K562 (cell line): ENCODE results near the gene COX14. TPM values are rescaled to one million over a fixed set of nuclear protein-coding genes. Genes with fewer than 3 reads are reported as not detected.
A peak's percentile ranks its signal among the peaks of the same experiment; 100 is the strongest.

Experiments
- ATAC-seq: fragments of 200-7000 bp; cut with Tn5 transposase; 3 replicates; pipeline ENCODE4 v1.9.1; 2020; ENCODE audit warnings: moderate library complexity
- BruUV-seq: library from RNA; stranded (reverse); fragments of 400-500 nt; replicated peaks from 2 replicates; lab custom pipeline; 2021; lab: Mats Ljungman, UMichigan
- CTCF ChIA-PET: fragments of 300-600 bp; formaldehyde crosslinking; extraction: SDS; loops from one replicate; lab custom pipeline; 2021; ENCODE audit warnings: low intra/inter-chr PET ratio; lab: Yijun Ruan, JAX
- POLR2A ChIA-PET: fragments of 300-600, 350-650 bp; sonication (Branson Sonifier 250); formaldehyde crosslinking; extraction: SDS; loops from one replicate; lab custom pipeline; 2021; ENCODE audit warnings: antibody characterized with exemption, inconsistent platforms; lab: Yijun Ruan, JAX
- DNase-seq, 4 experiments: peaks; one replicate each; pipeline versions ENCODE4 v3.0.0 to v3.0.0-alpha.2; 2011 to 2018; ENCODE audit warnings: low spot score in 3 of 4, mixed read lengths in 3 of 4; ENCODE audit errors: extremely low read depth in 1 of 4
- FAIRE-seq: peaks from 2 replicates; lab custom pipeline; 2011; peaks lifted over from hg19 to GRCh38; lab: Jason Lieb, UNC
- H2AFZ ChIP-seq: 2 replicates; pipeline ENCODE4 v1.6.0; 2011; ENCODE audit warnings: low read depth, low read length, control low read depth, inconsistent platforms
- H3K27ac ChIP-seq: fragments of 200-600 bp; 3 replicates; pipeline ENCODE4 v1.8.0; 2011; ENCODE audit warnings: low read depth, mild to moderate bottlenecking, control low read depth, inconsistent platforms, low read length, moderate library complexity, mixed read lengths; ENCODE audit errors: extremely low read depth
- H3K27me3 ChIP-seq, 2 experiments: fragments of 300-600 bp in 1 of 2; 2 replicates in 1 of 2; 3 replicates in 1 of 2; pipeline versions ENCODE4 v1.6.0 to v1.8.0; 2011; ENCODE audit warnings: inconsistent platforms in 2 of 2, low read length in 2 of 2, mild to moderate bottlenecking in 1 of 2, mixed read lengths in 1 of 2, moderate library complexity in 1 of 2; ENCODE audit not compliant: control insufficient read depth in 2 of 2, insufficient read depth in 2 of 2
- H3K36me3 ChIP-seq: fragments of 300-600 bp; 3 replicates; pipeline ENCODE4 v1.8.0; 2011; ENCODE audit warnings: mild to moderate bottlenecking, low read length, inconsistent platforms; ENCODE audit not compliant: control insufficient read depth, insufficient read depth
- H3K4me1 ChIP-seq, 2 experiments: fragments of 200-600 bp in 1 of 2; replicated peaks in 1 of 2; 2 replicates in 1 of 2; 3 replicates in 1 of 2; pipeline versions ENCODE4 v1.5.1 to v1.8.0; 2011; ENCODE audit warnings: inconsistent platforms in 2 of 2, low read length in 2 of 2, mild to moderate bottlenecking in 1 of 2, mixed read lengths in 1 of 2, moderate library complexity in 1 of 2; ENCODE audit not compliant: control insufficient read depth in 2 of 2, insufficient read depth in 2 of 2
- H3K4me2 ChIP-seq: 2 replicates; pipeline ENCODE4 v1.6.1; 2011; ENCODE audit warnings: low read length, control low read depth, inconsistent platforms, mixed read lengths; ENCODE audit not compliant: insufficient read depth
- H3K4me3 ChIP-seq: fragments of 200-600 bp; sonication (generic), shearing (Covaris generic); 2 replicates; pipeline ENCODE4 v1.5.1; 2016; ENCODE audit warnings: control low read depth, inconsistent platforms
- H3K79me2 ChIP-seq: fragments of 200-600 bp; 3 replicates; pipeline ENCODE4 v1.8.0; 2011; ENCODE audit warnings: low read length, inconsistent platforms; ENCODE audit not compliant: control insufficient read depth, insufficient read depth
- H3K9ac ChIP-seq, 2 experiments: 2 replicates each; pipeline versions ENCODE4 v1.6.0 to v1.6.1; 2011; ENCODE audit warnings: low read depth in 2 of 2, low read length in 2 of 2, control low read depth in 1 of 2, inconsistent platforms in 1 of 2, mild to moderate bottlenecking in 1 of 2, mixed read lengths in 1 of 2; ENCODE audit not compliant: insufficient read depth in 1 of 2
- H3K9me1 ChIP-seq: one replicate; pipeline ENCODE4 v1.6.0; 2011; ENCODE audit warnings: inconsistent platforms, mild to moderate bottlenecking, low read length, moderate library complexity; ENCODE audit not compliant: control insufficient read depth, insufficient read depth
- H3K9me3 ChIP-seq: replicated peaks from 2 replicates; pipeline ENCODE4 v1.5.1; 2011; ENCODE audit warnings: low read depth, low read length, inconsistent platforms; ENCODE audit not compliant: control insufficient read depth, insufficient read depth
- H4K20me1 ChIP-seq: replicated peaks from 2 replicates; pipeline ENCODE4 v1.6.1; 2011; ENCODE audit warnings: low read length, inconsistent platforms, mixed read lengths; ENCODE audit not compliant: control insufficient read depth, insufficient read depth
- ARNT ChIP-seq, 2 experiments: fragments of 450-650 bp; IDR thresholded peaks; 2 replicates each; pipeline ENCODE4 v1.6.1; 2016; ENCODE audit warnings: mild to moderate bottlenecking in 1 of 2
- ASH1L ChIP-seq: fragments of 450-650 bp; IDR thresholded peaks from 2 replicates; pipeline ENCODE4 v1.6.1; 2018; ENCODE audit warnings: borderline replicate concordance, mild to moderate bottlenecking, low read depth; ENCODE audit not compliant: partially characterized antibody
- C11orf30 ChIP-seq: fragments of 450-650 bp; IDR thresholded peaks from 2 replicates; pipeline ENCODE4 v1.6.1; 2016; ENCODE audit warnings: low read depth, mild to moderate bottlenecking
- HNRNPH1 ChIP-seq: fragments of 200-400 bp; formaldehyde crosslinking; optimal IDR thresholded peaks from 2 replicates; pipeline ENCODE3; 2017; ENCODE audit warnings: low read depth, mild to moderate bottlenecking, low read length, moderate library complexity
- MTA1 ChIP-seq: fragments of 450-650 bp; IDR thresholded peaks from 2 replicates; pipeline ENCODE4 v1.6.1; 2017; ENCODE audit warnings: borderline replicate concordance
- NFIX ChIP-seq: fragments of 250-450 bp; sonication (Bioruptor Pico); IDR thresholded peaks from 2 replicates; pipeline ENCODE4 v1.4.0; 2020; ENCODE audit warnings: low read depth, mild to moderate bottlenecking, moderate library complexity
- NONO ChIP-seq, 2 experiments: fragments of 200-400 bp in 1 of 2; fragments of 450-650 bp in 1 of 2; formaldehyde crosslinking in 1 of 2; IDR thresholded peaks; 2 replicates each; pipeline ENCODE4 v1.6.1; 2017; ENCODE audit warnings: low read depth in 2 of 2, mild to moderate bottlenecking in 2 of 2, moderate library complexity in 2 of 2, low read length in 1 of 2
- TCF3 ChIP-seq: sonication (generic); formaldehyde crosslinking; IDR thresholded peaks from 2 replicates; pipeline ENCODE4 v1.4.0; 2020; ENCODE audit warnings: mild to moderate bottlenecking, missing genetic modification reagents
- ZNF23 ChIP-seq: fragments of 250-450 bp; sonication (Bioruptor Pico); IDR thresholded peaks from 2 replicates; pipeline ENCODE4 v1.4.0; 2020; ENCODE audit warnings: mild to moderate bottlenecking
- ZNF316 ChIP-seq: fragments of 450-650 bp; IDR thresholded peaks from 2 replicates; pipeline ENCODE4 v1.6.1; 2016
- ZNF79 ChIP-seq: fragments of 250-450 bp; sonication (Bioruptor Pico); IDR thresholded peaks from 2 replicates; pipeline ENCODE4 v1.4.0; 2020; ENCODE audit warnings: low read depth, mild to moderate bottlenecking, moderate library complexity
- WGBS: fragments of 100-300 bp; shearing (Covaris generic); methylation state at CpG from one replicate; pipeline ENCODE4 v1.1.6; 2016; ENCODE audit warnings: low coverage, mixed read lengths; ENCODE audit not compliant: insufficient coverage; ENCODE audit errors: missing lambda C conversion rate; 5-methylcytosine and 5-hydroxymethylcytosine counted together
- in situ Hi-C: fragments of 300-500 bp; cut with MboI; formaldehyde crosslinking; loops from 4 replicates; pipeline ENCODE4 v1.15.0; 2018; ENCODE audit warnings: inconsistent platforms, mixed read lengths
- intact Hi-C: fragments of 100-400 bp; cut with micrococcal nuclease; formaldehyde crosslinking; loops from 2 replicates; pipeline ENCODE4 v1.14.2; 2022
- polyA plus RNA-seq, 8 experiments: library from polyadenylated mRNA; depleted of rRNA in 4 of 8; stranded (reverse) in 5 of 8; unstranded in 3 of 8; fragments of >200 nt; fragmentation: Nextera tagmentation in 2 of 8; fragmentation: Illumina TruSeq in 1 of 8; extraction: Ambion mirVana in 2 of 8; extraction: Trizol in 1 of 8; gene quantifications; 2 replicates each; pipeline versions ENCODE4 v1.2.1 to v1.2.3, GENCODE V29; 2011 to 2014; ENCODE audit warnings: inconsistent platforms in 1 of 8, missing spikeins in 1 of 8
- total RNA-seq, 7 experiments: library from RNA; depleted of rRNA in 6 of 7; stranded (reverse); fragments of >200 nt in 6 of 7; fragmentation: Illumina TruSeq in 2 of 7; extraction: Trizol in 2 of 7; gene quantifications; 2 replicates each; pipeline versions ENCODE4 v1.2.1 to v1.2.3, GENCODE V29; 2011 to 2021; ENCODE audit warnings: low replicate concordance in 1 of 7
- TF ChIP-seq, protein P1 (sequence below): fragments of 450-650 bp; IDR thresholded peaks from 2 replicates; pipeline ENCODE4 v1.7.0; 2016; ENCODE audit warnings: borderline replicate concordance
- TF ChIP-seq, protein P2 (sequence below): IDR thresholded peaks from 2 replicates; pipeline ENCODE4 v1.6.1; 2014; ENCODE audit warnings: antibody characterized with exemption
- TF ChIP-seq, protein P3 (sequence below): fragments of 250-450 bp; sonication (Bioruptor Pico); IDR thresholded peaks from 2 replicates; pipeline ENCODE4 v1.5.1; 2021; ENCODE audit warnings: mild to moderate bottlenecking

Gene COX14
- total and polyA plus RNA-seq, 9 of the 15 experiments (the other 6 are each of a cell fraction or from before 2014, with no cell fraction given) = 44.4 to 269 (median 53.4) TPM

DNA sequence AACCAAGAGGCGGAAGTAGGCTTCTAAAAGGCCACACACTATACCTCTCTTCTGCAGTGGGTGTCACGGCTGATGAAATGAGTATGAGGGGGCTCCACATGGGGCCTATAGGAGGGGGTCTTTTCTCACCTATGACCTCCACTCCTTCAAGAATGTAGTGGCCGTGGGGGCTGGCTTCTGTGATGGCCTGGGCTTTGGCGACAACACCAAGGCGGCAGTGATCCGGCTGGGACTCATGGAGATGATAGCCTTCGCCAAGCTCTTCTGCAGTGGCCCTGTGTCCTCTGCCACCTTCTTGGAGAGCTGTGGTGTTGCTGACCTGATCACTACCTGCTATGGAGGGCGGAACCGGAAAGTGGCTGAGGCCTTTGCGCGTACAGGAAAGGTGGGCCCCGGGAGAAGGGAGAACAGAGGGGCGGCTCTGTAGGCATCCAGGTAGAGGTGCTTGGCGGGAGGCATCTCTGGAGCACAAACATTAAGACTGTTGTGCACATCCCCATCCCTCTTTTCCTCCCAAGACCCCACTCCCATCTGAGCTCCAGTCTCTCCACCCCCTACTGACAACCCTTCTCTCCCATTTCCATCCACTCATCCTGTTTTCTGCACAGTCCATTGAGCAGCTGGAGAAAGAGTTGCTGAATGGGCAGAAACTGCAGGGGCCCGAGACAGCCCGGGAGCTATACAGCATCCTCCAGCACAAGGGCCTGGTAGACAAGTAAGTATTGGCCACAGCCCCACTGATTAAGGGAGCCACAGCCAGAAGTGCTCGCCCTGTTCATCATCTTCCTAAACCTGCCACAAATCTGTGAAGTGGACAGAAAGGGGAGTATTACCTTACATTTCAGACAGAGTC lies 4.4 kb upstream of the COX14 start:
- DNase-seq = no peak
- CTCF ChIA-PET = no interaction called here
- no peak overlapping the region for H3K4me2 ChIP-seq
- no TSS peak for BruUV-seq
- H4K20me1 ChIP-seq = peaks cover 5% of the 10 kb centered on the region; the same call in 1 of the 2 replicates
- peak overlapping the region in 1 of 2 experiments; percentile 26; a peak in 1 of 4 replicates for H3K9ac ChIP-seq
- FAIRE-seq = no peak
- no peak for TF ChIP-seq NFIX (CRISPR knock-in tag)
- TF ChIP-seq ZNF316 = peak; percentile 28; the same call in 1 of the 2 replicates
- TF ChIP-seq MTA1 = no peak
- TF ChIP-seq, protein P1, sequence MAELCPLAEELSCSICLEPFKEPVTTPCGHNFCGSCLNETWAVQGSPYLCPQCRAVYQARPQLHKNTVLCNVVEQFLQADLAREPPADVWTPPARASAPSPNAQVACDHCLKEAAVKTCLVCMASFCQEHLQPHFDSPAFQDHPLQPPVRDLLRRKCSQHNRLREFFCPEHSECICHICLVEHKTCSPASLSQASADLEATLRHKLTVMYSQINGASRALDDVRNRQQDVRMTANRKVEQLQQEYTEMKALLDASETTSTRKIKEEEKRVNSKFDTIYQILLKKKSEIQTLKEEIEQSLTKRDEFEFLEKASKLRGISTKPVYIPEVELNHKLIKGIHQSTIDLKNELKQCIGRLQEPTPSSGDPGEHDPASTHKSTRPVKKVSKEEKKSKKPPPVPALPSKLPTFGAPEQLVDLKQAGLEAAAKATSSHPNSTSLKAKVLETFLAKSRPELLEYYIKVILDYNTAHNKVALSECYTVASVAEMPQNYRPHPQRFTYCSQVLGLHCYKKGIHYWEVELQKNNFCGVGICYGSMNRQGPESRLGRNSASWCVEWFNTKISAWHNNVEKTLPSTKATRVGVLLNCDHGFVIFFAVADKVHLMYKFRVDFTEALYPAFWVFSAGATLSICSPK = no peak
- TF ChIP-seq, protein P2, sequence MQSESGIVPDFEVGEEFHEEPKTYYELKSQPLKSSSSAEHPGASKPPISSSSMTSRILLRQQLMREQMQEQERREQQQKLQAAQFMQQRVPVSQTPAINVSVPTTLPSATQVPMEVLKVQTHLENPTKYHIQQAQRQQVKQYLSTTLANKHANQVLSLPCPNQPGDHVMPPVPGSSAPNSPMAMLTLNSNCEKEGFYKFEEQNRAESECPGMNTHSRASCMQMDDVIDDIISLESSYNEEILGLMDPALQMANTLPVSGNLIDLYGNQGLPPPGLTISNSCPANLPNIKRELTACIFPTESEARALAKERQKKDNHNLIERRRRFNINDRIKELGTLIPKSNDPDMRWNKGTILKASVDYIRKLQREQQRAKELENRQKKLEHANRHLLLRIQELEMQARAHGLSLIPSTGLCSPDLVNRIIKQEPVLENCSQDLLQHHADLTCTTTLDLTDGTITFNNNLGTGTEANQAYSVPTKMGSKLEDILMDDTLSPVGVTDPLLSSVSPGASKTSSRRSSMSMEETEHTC = no peak
- no peak for TF ChIP-seq ARNT (IDR thresholded peaks at IDR 0.05)
- no peak for TF ChIP-seq NONO (IDR thresholded peaks at IDR 0.05; ENCODE audit: low read depth in 2 of 2, low read length in 1 of 2)
- TF ChIP-seq ZNF23 (CRISPR knock-in tag) = no peak
- no peak for TF ChIP-seq TCF3 (CRISPR knock-in tag)
- TF ChIP-seq HNRNPH1 = no peak
- TF ChIP-seq ZNF79 (CRISPR knock-in tag) = no peak
- no peak for TF ChIP-seq ASH1L
- TF ChIP-seq, protein P3, sequence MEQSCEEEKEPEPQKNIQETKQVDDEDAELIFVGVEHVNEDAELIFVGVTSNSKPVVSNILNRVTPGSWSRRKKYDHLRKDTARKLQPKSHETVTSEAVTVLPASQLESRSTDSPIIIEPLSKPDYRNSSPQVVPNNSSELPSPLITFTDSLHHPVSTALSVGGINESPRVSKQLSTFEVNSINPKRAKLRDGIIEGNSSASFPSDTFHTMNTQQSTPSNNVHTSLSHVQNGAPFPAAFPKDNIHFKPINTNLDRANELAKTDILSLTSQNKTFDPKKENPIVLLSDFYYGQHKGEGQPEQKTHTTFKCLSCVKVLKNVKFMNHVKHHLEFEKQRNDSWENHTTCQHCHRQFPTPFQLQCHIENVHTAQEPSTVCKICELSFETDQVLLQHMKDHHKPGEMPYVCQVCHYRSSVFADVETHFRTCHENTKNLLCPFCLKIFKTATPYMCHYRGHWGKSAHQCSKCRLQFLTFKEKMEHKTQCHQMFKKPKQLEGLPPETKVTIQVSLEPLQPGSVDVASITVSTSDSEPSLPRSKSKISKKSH = no peak
- peak; percentile 31; the same call in 1 of the 2 replicates for TF ChIP-seq C11orf30
- H3K4me1 ChIP-seq = peaks cover 41 to 49% of the 10 kb centered on the region in 2 experiments
- 75% methylated on average over 13 of the region's 17 CpGs for WGBS
- in situ Hi-C loops (no loop called here), intact Hi-C loops (no loop called here)
- H3K27me3 ChIP-seq = no peaks in the 10 kb centered on the region
- no peak for ATAC-seq
- no peak overlapping the region for H3K4me3 ChIP-seq
- H3K9me1 ChIP-seq = no peaks in the 10 kb centered on the region
- POLR2A ChIA-PET = interaction anchor here (2.7 kb wide), 1 partner anchor 23 kb away, joined by 6 read pairs; the partner anchor contains the start of gene SMARCD1
- no peak overlapping the region for H2AFZ ChIP-seq
- H3K79me2 ChIP-seq = peaks cover 7% of the 10 kb centered on the region; the same call in 2 of the 3 replicates
- H3K36me3 ChIP-seq = no peaks in the 10 kb centered on the region
- H3K9me3 ChIP-seq = no peaks in the 10 kb centered on the region
- H3K27ac ChIP-seq = no peak overlapping the region
